Stomach smooth muscle (tissue), 2 donors: ENCODE data around the gene MERTK.

Source experiments
- H3K27ac ChIP-seq: one replicate; pipeline ENCODE4 v1.7.0; 2013; ENCODE audit warnings: mild to moderate bottlenecking, low read length, inconsistent platforms
- H3K27me3 ChIP-seq, 2 donors: one replicate each; pipeline ENCODE4 v1.7.0; 2013; ENCODE audit warnings: low read length in 2 of 2; ENCODE audit not compliant: insufficient read depth in 2 of 2, control insufficient read depth in 1 of 2
- H3K36me3 ChIP-seq, 2 donors: one replicate each; pipeline ENCODE4 v1.7.0; 2013; ENCODE audit warnings: low read length in 2 of 2; ENCODE audit not compliant: control insufficient read depth in 2 of 2, insufficient read depth in 2 of 2
- H3K4me1 ChIP-seq: one replicate; pipeline ENCODE4 v1.7.0; 2013; ENCODE audit warnings: low read length; ENCODE audit not compliant: control insufficient read depth, insufficient read depth
- H3K4me3 ChIP-seq, 2 donors: one replicate each; pipeline ENCODE4 v1.7.0; 2013; ENCODE audit warnings: low read length in 2 of 2
- H3K9ac ChIP-seq, 2 donors: one replicate each; pipeline ENCODE4 v1.7.0; 2013; ENCODE audit warnings: low read length in 2 of 2, mild to moderate bottlenecking in 1 of 2
- H3K9me3 ChIP-seq, 2 donors: one replicate each; pipeline ENCODE4 v1.7.0; 2013; ENCODE audit warnings: low read length in 2 of 2; ENCODE audit not compliant: control insufficient read depth in 2 of 2
- donor health status: healthy.
- donor health status: Pancreatic carcinoma.

The MERTK gene

GRCh38 chr2:111995148-111995547, 96.7 kb downstream of the MERTK start:
- no peak overlapping the region for H3K27ac ChIP-seq
- no peak overlapping the region for H3K9ac ChIP-seq
- H3K4me3 ChIP-seq, result no peak overlapping the region
- H3K9me3 ChIP-seq, result no peaks in the 10 kb centered on the region
- H3K4me1 ChIP-seq, result no peaks in the 10 kb centered on the region
- no peaks in the 10 kb centered on the region for H3K27me3 ChIP-seq
- H3K36me3 ChIP-seq, result peaks cover 3 to 30% of the 10 kb centered on the region in 2 donors

GRCh38 chr2:111999809-112000208, 101.4 kb downstream of the MERTK start:
- no peak overlapping the region for H3K4me3 ChIP-seq
- no peaks in the 10 kb centered on the region for H3K9me3 ChIP-seq
- peaks cover 3 to 20% of the 10 kb centered on the region in 2 donors for H3K36me3 ChIP-seq
- H3K27ac ChIP-seq, result no peak overlapping the region
- no peaks in the 10 kb centered on the region for H3K4me1 ChIP-seq
- no peak overlapping the region for H3K9ac ChIP-seq
- H3K27me3 ChIP-seq, result no peaks in the 10 kb centered on the region

- no peaks in the 10 kb centered on the region for H3K4me1 ChIP-seq
Observed at GRCh38 chr2:112000399-112001135, 102.2 kb downstream of the MERTK start.

GRCh38 chr2:112001136-112001715, 102.8 kb downstream of the MERTK start:
- Histone ChIP-seq H3K4me3 (no peak overlapping the region), H3K9me3 (no peaks in the 10 kb centered on the region), H3K36me3 (peaks cover 0 to 16% of the 10 kb centered on the region in 2 donors), H3K4me1 (no peaks in the 10 kb centered on the region), H3K27me3 (no peaks in the 10 kb centered on the region), H3K9ac (no peak overlapping the region), H3K27ac (no peak overlapping the region)

More at GRCh38 chr2:112000399-112001135, 102.2 kb downstream of the MERTK start:
- Histone ChIP-seq H3K27me3 (no peaks in the 10 kb centered on the region), H3K9ac (no peak overlapping the region), H3K9me3 (no peaks in the 10 kb centered on the region), H3K36me3 (peaks cover 0 to 16% of the 10 kb centered on the region in 2 donors), H3K27ac (no peak overlapping the region), H3K4me3 (no peak overlapping the region)

GRCh38 chr2:112001942-112002341, 103.5 kb downstream of the MERTK start:
- no peak overlapping the region for H3K9ac ChIP-seq
- H3K36me3 ChIP-seq, result peaks cover 0 to 18% of the 10 kb centered on the region in 2 donors
- H3K27ac ChIP-seq, result no peak overlapping the region
- H3K4me3 ChIP-seq, result no peak overlapping the region
- H3K27me3 ChIP-seq, result no peaks in the 10 kb centered on the region
- no peaks in the 10 kb centered on the region for H3K4me1 ChIP-seq
- no peaks in the 10 kb centered on the region for H3K9me3 ChIP-seq

- no peaks in the 10 kb centered on the region for H3K9me3 ChIP-seq
- no peak overlapping the region for H3K4me3 ChIP-seq
- no peaks in the 10 kb centered on the region for H3K4me1 ChIP-seq
- no peak overlapping the region for H3K9ac ChIP-seq
- H3K27ac ChIP-seq, result no peak overlapping the region
- peaks cover 0 to 8% of the 10 kb centered on the region in 2 donors for H3K36me3 ChIP-seq
- no peaks in the 10 kb centered on the region for H3K27me3 ChIP-seq
Observed at GRCh38 chr2:112003576-112004252, 105.3 kb downstream of the MERTK start.

GRCh38 chr2:112004253-112004645, 105.8 kb downstream of the MERTK start:
- Histone ChIP-seq H3K27ac (no peak overlapping the region), H3K36me3 (peaks cover 4 to 13% of the 10 kb centered on the region in 2 donors)

GRCh38 chr2:112005406-112006075, 107.1 kb downstream of the MERTK start:
- Histone ChIP-seq H3K36me3 (peaks cover 6 to 21% of the 10 kb centered on the region in 2 donors), H3K4me3 (no peak overlapping the region), H3K27ac (no peak overlapping the region), H3K4me1 (no peaks in the 10 kb centered on the region), H3K9ac (no peak overlapping the region), H3K9me3 (no peaks in the 10 kb centered on the region), H3K27me3 (no peaks in the 10 kb centered on the region)

More at GRCh38 chr2:112004253-112004645, 105.8 kb downstream of the MERTK start:
- Histone ChIP-seq H3K4me3 (no peak overlapping the region), H3K9ac (no peak overlapping the region), H3K27me3 (no peaks in the 10 kb centered on the region), H3K4me1 (no peaks in the 10 kb centered on the region), H3K9me3 (no peaks in the 10 kb centered on the region)

GRCh38 chr2:112006076-112006410, 107.6 kb downstream of the MERTK start:
- Histone ChIP-seq H3K9ac (no peak overlapping the region), H3K27ac (no peak overlapping the region), H3K36me3 (peaks cover 9 to 26% of the 10 kb centered on the region in 2 donors), H3K9me3 (no peaks in the 10 kb centered on the region), H3K4me1 (no peaks in the 10 kb centered on the region), H3K27me3 (no peaks in the 10 kb centered on the region), H3K4me3 (no peak overlapping the region)

- no peaks in the 10 kb centered on the region for H3K4me1 ChIP-seq
Observed at GRCh38 chr2:112007493-112007892, 109.1 kb downstream of the MERTK start.

More at GRCh38 chr2:112007493-112007892, 109.1 kb downstream of the MERTK start:
- Histone ChIP-seq H3K9me3 (no peaks in the 10 kb centered on the region), H3K36me3 (peaks cover 10 to 29% of the 10 kb centered on the region in 2 donors), H3K27me3 (no peaks in the 10 kb centered on the region), H3K9ac (no peak overlapping the region), H3K27ac (no peak overlapping the region), H3K4me3 (no peak overlapping the region)
